A673 (cell line): ENCODE results near the gene SLC28A1. TPM values are rescaled to one million over a fixed set of nuclear protein-coding genes. Genes with fewer than 3 reads are reported as not detected.

Source experiments
- BruUV-seq: library from RNA; stranded (reverse); fragments of 400-500 nt; replicated peaks from 2 replicates; lab custom pipeline; 2021; lab: Mats Ljungman, UMichigan
- CTCF ChIA-PET: fragments of 300-600 bp; sonication (Branson Sonifier 250); formaldehyde crosslinking; loops from one replicate; lab custom pipeline; 2022; ENCODE audit warnings: antibody characterized with exemption; lab: Charles Lee
- POLR2A ChIA-PET: fragments of 300-600 bp; sonication (Branson Sonifier 250); formaldehyde crosslinking; loops from one replicate; lab custom pipeline; 2022; ENCODE audit warnings: antibody characterized with exemption; ENCODE audit not compliant: low non-redundant PET; lab: Charles Lee
- DNase-seq: peaks from one replicate; pipeline ENCODE4 v3.0.0-alpha.2; 2015; ENCODE audit warnings: low spot score
- H3K27ac ChIP-seq: fragments of 200-600 bp; sonication (generic); 2 replicates; pipeline ENCODE4 v1.5.1; 2016; ENCODE audit warnings: mixed run types, low read depth, mild to moderate bottlenecking, mixed read lengths, antibody characterized with exemption, low read length; ENCODE audit not compliant: poor library complexity, severe bottlenecking
- H3K27me3 ChIP-seq: fragments of 200-600 bp; sonication (generic); replicated peaks from 2 replicates; pipeline ENCODE4 v1.6.1; 2017; ENCODE audit warnings: mixed run types, low read depth, mild to moderate bottlenecking, mixed read lengths, antibody characterized with exemption, low read length; ENCODE audit not compliant: insufficient read depth, poor library complexity
- H3K36me3 ChIP-seq: fragments of 200-600 bp; sonication (generic); 2 replicates; pipeline ENCODE4 v1.6.1; 2016; ENCODE audit warnings: mixed run types, mild to moderate bottlenecking, mixed read lengths, antibody characterized with exemption, low read length; ENCODE audit not compliant: insufficient read depth, poor library complexity, severe bottlenecking
- H3K4me1 ChIP-seq: fragments of 200-600 bp; sonication (generic); 2 replicates; pipeline ENCODE4 v1.6.1; 2017; ENCODE audit warnings: mixed run types, mild to moderate bottlenecking, mixed read lengths, antibody characterized with exemption, low read length; ENCODE audit not compliant: insufficient read depth, poor library complexity, severe bottlenecking
- H3K4me3 ChIP-seq: fragments of 200-600 bp; sonication (generic); 2 replicates; pipeline ENCODE4 v1.5.1; 2016; ENCODE audit warnings: low read depth, mixed run types, mild to moderate bottlenecking, mixed read lengths, low read length; ENCODE audit not compliant: poor library complexity, severe bottlenecking
- H3K9me3 ChIP-seq: fragments of 200-600 bp; sonication (generic); 2 replicates; pipeline ENCODE4 v1.6.1; 2016; ENCODE audit warnings: mixed run types, low read depth, mild to moderate bottlenecking, mixed read lengths, antibody characterized with exemption, low read length; ENCODE audit not compliant: poor library complexity, severe bottlenecking
- CTCF ChIP-seq: fragments of 300-800, 200-600 bp; sonication (generic); conservative IDR thresholded peaks from 2 replicates; pipeline ENCODE4 v1.5.1; 2017; ENCODE audit warnings: low read depth, mild to moderate bottlenecking, antibody characterized with exemption, low read length, moderate library complexity, mixed read lengths
- EZH2 ChIP-seq: fragments of 200-600 bp; sonication (generic); IDR thresholded peaks from 2 replicates; pipeline ENCODE4 v1.6.1; 2017; ENCODE audit warnings: borderline replicate concordance, low read depth, mild to moderate bottlenecking, mixed read lengths, antibody characterized with exemption, low read length; ENCODE audit not compliant: poor library complexity, severe bottlenecking
- intact Hi-C: fragments of 100-400 bp; cut with micrococcal nuclease; formaldehyde crosslinking; loops from one replicate; pipeline ENCODE4 v1.10.0; 2022; ENCODE audit not compliant: unreplicated experiment
- total RNA-seq: library from RNA; stranded (reverse); gene quantifications from 2 replicates; pipeline ENCODE4 v1.2.3, GENCODE V29; 2021

SLC28A1 gene
- total RNA-seq, 1 experiment from 2014 or later, result not detected

DNA sequence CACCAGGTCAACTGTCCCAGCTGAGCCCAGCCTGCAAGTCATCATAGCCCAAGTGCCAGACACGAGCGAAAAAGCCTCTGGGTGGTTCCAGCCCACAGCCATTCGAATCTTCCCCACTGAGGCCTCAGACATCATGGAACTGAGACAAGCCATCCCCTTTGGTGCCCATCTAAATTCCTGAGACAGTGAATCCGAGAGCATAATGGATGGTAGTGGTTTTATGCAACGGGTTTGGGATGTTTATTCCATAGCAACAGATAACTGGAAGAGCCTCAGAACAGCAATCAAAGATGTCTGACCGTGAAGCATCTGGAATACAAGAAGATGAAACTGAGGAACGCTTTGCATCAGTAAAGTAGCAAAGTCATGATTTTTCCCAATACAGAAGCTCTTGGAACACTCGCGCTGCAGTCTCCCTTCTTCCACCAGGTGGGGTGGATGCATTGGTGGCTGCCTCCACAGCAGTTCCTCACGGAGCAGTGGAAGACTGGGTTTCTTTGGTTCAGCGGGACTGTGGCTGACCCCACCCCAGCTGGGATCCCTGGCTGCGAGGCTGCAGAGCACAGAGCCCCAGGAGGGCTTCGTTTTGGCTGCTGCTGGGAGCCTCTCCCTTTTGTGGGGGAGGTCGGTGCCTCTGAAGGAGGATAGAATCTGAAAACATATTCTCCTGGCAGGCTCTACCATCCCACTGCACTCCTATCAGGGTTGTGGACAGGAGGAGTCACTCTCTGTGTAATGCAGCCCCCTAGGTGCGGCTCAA lies 70.8 kb downstream of the SLC28A1 start:
- Histone ChIP-seq H3K9me3 (no peaks in the 10 kb centered on the region), H3K36me3 (no peaks in the 10 kb centered on the region), H3K27ac (peak overlapping the region; percentile 69), H3K4me3 (peak overlapping the region; percentile 20), H3K4me1 (peaks cover 26% of the 10 kb centered on the region), H3K27me3 (no peaks in the 10 kb centered on the region)
- DNase-seq, result peak; percentile 92
- ChIA-PET CTCF (interaction anchor here (0.6 to 1.4 kb wide), 7 partner anchors 16 to 239 kb away, joined by 3 to 21 read pairs (median 4); no protein-coding TSS in a partner anchor), POLR2A (no interaction called here)
- intact Hi-C loops, result loop anchor here (1.0 kb wide), 2 partner anchors 89 to 214 kb away; no protein-coding TSS in a partner anchor
- TF ChIP-seq EZH2 (no peak), CTCF (peak; percentile 93)
- BruUV-seq, result no TSS peak

- ChIA-PET POLR2A (no interaction called here), CTCF (interaction anchor here (0.7 kb wide), 1 partner anchor 49 kb away, joined by 4 read pairs; no protein-coding TSS in a partner anchor)
- Histone ChIP-seq H3K27me3 (no peaks in the 10 kb centered on the region), H3K36me3 (no peaks in the 10 kb centered on the region), H3K4me3 (no peak overlapping the region), H3K4me1 (peaks cover 35% of the 10 kb centered on the region), H3K9me3 (no peaks in the 10 kb centered on the region), H3K27ac (peak overlapping the region; percentile 69)
- intact Hi-C loops, result loop anchor here (1.0 kb wide), 1 partner anchor 54 kb away; no protein-coding TSS in a partner anchor
- DNase-seq, result no peak
- TF ChIP-seq CTCF (no peak), EZH2 (no peak)
- BruUV-seq, result no TSS peak
These were observed 71.7 kb downstream of the SLC28A1 start for GRCh38 chr15:84956199-84956598.

- no peak for DNase-seq
- CTCF ChIA-PET, result no interaction called here
These were observed 76.1 kb downstream of the SLC28A1 start for GRCh38 chr15:84960391-84961113.

More at GRCh38 chr15:84960391-84961113, 76.1 kb downstream of the SLC28A1 start:
- H3K27me3 ChIP-seq, result no peaks in the 10 kb centered on the region
- H3K27ac ChIP-seq, result peak overlapping the region; percentile 91
- BruUV-seq, result no TSS peak
- no peak overlapping the region for H3K4me3 ChIP-seq
- peaks cover 40% of the 10 kb centered on the region for H3K4me1 ChIP-seq
- intact Hi-C loops, result no loop called here
- POLR2A ChIA-PET, result no interaction called here
- H3K36me3 ChIP-seq, result no peaks in the 10 kb centered on the region
- H3K9me3 ChIP-seq, result peaks cover 6% of the 10 kb centered on the region
- TF ChIP-seq CTCF (no peak), EZH2 (no peak)
